ENCODE results near the gene SEC22A.

The SEC22A gene

DNA sequence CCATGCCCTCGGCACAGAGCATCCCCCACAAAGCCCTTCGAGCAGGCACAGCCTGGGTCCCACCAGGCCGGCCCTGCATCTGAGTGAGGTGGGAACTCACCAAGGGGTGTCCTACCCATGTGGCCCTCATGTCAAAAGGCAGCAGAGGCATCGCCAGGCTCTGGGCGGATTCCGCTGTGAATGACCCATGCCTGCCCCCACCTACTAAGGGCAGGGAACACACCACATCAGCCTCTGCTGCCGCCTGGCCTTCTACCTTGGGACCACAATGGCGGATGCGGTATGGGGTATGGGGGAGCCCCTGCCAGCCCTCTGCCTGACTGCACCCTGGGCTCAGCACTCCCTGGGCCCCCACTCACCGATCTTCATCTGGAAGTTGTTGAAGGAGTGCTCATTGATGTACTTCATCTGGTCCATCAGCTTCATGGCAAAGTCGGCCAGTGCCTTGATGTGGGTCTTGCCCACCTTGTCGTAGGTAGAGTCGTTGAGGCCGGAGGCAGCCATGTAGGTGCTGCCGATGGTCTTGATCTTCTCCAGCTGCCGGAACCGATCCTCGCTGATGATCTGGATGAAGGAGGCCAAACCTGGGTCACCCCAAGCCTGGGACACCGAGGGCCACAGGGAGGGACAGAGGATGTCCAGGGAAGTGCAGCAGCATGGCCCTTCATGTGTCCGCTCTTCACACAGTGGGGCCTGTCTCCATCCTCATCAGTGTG, 87.8 kb downstream of the SEC22A start:
- DNase-seq, result no peak

GRCh38 chr3:123290107-123290930, 88.6 kb downstream of the SEC22A start:
- no peak for DNase-seq

DNA sequence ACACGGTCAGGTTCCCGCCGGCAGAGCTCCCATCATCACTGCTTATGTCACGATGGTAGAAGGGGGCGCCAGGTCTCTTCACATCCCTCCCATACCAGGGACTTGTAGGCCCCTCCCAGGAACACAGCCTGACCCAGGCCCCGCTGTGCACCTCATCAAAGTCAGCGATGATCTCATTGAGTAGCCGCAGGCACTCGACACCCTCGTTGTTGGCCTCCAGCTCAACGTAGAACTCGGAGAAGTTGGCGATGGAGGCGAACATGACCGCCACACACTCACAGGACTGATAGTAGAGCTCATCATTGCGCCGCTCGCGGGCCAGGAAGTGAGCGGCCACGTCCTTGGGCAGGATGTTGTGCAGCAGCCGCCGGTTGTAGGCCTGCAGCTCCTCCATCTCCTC, 89.2 kb downstream of the SEC22A start:
- no peak for DNase-seq

- no peak for DNase-seq
These were observed 89.7 kb downstream of the SEC22A start for GRCh38 chr3:123291404-123291803.

DNA sequence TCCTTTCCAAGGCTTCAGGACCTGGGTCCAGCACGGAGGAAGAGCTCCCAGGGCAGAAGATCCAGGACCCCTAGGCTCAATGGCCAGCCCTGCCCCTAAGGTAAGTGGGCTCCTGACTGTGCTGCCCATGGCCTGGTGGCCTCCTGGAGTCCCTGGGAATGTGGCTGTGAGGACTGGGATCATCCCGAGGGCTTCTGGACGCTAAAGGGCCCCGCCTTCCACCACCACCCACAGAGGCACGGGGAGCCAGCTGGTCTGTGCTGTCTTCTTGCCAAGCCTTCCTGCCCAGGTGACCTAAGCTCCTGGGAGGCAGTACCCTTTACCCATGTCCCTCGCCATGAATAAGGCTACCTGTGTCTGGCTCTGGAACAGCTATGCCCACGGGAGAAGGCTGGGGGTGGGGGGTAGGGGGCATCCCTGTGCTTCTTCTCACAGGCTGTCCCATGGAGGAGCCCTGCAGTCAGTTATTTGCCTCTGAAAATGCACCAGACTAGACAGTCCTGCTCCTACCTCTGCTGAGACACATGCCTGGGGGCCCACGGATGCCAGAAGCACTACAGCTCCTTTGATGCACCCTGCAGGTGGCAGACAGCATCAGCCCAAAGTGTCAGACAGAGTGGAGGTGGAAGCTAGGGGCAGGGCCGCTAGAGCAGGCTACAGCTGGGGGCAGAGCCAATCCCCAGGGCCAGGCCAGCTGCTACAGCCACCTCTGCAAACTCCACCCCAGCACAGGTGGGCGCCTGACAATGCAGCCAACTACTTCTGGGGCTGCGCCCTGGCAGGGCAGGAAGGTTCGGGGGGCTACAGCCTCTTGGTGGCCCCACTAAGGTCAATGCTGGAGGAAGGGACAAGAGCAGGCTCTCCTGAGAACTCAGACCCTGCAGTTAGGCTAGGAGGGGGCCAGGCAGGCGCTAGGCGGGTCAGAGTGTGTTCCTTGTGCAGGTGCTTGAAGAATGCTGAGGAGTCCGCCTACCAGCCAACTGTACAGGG, 90.9 kb downstream of the SEC22A start:
- DNase-seq, result no peak

DNA sequence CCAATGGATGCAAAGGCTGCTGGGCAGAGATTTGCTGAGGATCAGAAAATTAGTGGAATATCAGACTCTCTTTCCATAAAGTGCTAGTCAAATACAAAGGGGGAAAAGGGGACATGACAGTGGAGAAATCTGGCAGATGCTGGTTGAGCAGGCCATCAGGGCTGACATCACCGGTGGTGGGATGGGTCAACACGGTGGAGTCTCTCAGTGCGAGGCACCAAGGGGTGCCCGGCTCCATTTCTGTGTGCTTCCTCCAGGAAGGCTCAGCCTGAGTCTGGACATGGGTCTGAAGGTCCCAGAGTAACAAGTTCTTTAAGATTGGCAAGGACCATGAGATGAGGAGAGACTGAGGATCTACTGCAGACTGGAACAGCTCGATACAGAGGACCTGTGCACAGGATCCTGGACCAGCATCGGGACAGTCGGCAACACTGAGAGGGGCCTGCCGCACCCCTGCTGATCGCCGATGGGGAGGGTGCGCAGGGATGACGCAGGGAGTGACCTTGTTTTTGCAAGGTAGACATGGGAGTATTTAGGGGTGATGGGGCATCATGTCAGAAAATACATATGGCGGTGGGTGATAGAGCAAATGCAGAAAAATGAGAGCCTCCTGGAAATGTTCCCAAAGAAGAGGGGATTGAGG, 92.7 kb downstream of the SEC22A start:
- DNase-seq, result no peak

DNA sequence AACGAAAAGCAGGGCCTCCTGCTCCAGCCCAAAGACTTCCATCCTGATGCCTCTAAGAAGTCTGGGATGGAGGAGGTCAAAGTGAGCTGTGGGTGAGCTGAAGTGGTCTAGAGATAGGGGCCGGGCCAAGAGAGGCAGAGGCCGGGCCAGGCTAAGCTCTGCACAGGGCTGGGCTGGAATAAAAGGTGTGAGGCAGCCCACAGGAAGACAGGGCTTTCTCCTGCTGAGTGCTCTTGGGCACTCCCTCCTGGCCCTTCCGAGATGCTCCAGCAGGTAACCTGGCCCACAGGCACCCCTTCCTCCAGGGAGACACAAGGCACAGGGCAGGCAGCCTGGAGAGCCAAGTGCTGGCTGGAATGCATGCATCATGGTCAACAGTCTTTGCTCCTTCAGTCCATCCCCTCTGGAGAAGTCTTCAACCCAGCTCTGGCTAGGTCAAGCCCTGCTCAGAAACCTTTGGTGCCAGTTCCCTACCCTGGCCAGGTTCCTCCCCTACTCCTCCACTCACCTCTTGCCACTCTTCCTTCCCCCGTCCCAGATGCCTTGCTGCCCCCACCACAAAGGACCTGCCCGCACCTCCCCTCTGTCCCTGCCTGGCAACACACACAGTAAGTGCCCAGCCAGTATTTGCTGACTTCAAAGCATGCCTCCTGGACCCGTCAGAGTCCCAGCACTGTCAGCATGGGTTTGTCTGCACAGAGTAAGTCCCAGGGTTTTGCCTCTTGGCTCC, 93.6 kb downstream of the SEC22A start:
- DNase-seq, result no peak

DNA sequence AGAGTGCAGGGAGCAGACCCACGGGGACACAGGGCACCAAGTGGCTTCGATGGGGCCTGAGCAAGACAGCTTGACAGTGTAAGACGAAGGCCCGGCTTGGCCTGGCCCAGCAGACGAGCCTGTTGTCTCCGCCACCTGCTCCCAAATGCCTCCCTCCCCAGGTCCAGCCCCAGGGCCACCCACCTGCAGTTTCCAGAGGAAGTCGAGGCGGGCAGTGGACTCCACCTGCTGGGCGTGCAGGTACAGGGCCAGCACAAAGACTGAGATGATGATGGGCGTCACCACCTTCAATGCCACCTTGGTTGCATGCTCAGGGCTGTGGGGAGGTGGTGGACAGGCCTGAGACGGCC, 94.1 kb downstream of the SEC22A start:
- no peak for DNase-seq

- DNase-seq, result no peak
These were observed 94.5 kb downstream of the SEC22A start for GRCh38 chr3:123296261-123296660.

DNA sequence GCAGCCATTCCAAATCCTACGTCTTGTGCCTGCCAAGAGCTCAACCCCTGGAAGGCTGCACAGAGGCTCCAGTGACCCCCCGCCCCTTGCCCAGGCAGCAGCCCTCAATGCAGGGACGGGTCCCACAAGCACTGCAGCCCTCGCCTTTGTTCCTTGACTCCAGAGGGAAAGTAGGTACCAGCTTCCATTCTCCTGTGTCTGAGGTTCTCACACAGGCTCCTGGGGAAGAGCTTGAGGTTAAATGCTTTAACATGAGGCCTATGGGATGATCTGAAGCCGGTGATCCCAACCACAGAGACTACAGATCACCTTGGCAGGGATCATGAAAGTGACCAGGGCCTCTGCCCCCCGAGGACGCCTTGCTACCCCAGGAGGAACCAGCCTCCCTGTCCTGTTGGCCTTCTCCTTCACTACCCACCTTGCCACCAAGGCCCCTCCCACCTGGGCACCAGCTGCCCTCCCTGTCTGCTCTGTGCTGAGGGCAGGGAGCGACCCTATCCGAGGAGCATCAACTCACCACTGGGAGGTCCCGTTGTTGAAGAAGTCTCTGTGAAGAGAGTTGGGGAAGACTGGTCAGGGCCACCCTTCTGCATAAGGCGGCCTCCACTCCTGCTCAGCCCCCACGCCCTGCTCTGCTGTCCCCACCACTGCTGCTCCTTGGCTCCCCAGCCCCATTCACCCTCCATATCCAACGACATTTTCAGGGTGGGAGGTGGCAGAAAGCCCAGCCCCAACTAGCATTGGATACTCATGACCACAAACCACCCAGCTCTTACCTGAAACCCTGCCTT, 95.3 kb downstream of the SEC22A start:
- no peak for DNase-seq

DNA sequence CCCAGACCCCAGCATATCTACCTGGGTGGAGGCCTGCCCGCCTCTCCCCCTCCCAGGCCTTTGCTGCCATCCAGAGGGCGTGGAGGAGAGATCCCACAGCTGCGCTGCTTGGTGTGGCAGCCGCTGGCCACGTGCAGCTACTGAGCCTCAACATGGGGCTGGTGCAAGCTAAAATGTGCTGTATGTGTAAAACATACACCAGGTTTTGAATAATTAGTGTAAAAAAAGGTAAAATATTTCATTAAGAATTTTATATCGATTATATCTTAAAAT, 95.8 kb downstream of the SEC22A start:
- no peak for DNase-seq

- DNase-seq, result no peak
These were observed 97.2 kb downstream of the SEC22A start for GRCh38 chr3:123298903-123299302.

- DNase-seq, result no peak
These were observed 97.8 kb downstream of the SEC22A start for GRCh38 chr3:123299581-123299980.

DNA sequence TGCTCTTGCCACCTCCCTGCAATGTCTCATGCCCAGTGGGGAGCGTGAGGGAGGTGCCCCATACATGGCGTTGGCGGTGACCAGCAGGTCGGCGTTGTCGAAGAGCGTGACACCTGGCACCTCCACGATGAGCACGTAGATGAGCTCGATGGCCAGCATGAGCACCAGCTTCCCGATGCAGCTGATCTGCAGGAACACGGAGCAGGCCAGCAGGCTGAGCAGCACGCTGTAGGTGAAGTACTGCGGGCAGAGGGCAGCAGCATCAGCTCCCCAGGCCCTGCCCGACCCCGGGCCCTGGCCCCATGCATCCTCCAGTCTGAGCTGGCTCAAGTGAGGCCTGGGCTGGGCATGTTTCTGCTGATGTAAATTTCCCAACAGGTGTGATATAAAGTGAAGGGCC, 98.3 kb downstream of the SEC22A start:
- DNase-seq, result no peak

DNA sequence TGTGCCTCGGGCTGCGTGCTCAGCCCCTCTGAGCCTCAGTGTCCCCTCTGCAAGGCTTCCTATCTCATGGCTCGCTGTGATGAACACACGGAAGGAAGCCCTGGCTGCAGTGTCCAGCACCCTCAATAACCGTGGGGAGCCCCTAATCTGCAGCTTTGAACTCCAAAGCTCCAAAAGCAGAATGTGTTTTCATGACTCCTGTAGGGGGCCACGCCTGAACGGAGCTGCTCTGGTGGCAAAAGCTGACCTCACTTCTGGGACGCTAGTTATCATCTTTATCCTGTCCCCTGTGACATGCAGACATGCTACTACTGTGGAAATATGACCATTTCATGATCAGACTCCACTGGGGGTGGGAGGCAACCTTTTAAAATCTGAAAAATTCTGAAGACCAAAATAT, 98.8 kb downstream of the SEC22A start:
- DNase-seq, result no peak

DNA sequence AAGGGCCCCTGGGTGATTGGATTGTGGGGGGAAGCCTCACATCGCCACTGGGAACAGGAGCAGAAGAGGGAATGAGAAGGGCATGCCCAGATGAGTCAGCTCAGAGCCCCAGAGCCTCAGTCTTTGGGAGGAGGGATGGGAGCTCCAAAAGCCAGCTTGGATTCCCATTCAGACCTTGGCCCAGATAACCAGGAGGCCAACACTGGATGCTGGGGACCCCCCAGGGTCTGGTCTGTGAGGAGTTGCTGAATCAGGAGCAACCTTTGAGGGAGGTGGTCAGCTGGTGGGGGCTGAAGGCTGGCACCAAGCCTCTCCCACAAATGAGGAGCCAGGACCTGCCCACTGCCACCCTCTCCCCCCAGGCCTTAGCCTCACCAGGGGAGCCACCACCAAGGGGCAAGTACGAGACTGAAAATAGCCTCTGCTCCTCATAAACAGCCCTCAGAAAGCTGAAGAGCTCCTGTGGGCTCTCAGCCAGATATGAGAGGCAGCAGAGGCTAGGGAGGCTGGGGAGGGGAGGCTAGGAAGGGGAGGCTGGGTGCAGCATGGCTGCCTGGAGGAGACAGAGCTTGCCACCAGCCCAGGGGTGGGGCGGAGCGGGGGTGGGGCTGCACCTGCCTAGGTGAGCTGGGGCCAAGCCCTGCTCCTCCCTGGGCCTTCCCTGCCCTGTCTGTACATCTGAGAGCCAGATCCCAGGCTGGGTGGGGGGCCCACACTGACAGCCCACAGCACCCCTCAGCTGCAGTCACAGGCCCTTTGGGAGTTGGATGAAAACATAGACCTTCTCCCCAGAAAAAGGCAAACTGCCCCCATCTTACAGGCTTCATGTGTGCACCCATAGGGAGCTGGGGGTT, 99.8 kb downstream of the SEC22A start:
- no peak for DNase-seq

- DNase-seq, result no peak
These were observed 101.2 kb downstream of the SEC22A start for GRCh38 chr3:123302961-123303360.

- DNase-seq, result no peak
These were observed 102.3 kb downstream of the SEC22A start for GRCh38 chr3:123303976-123304560.

GRCh38 chr3:123305192-123305591, 103.4 kb downstream of the SEC22A start:
- no peak for DNase-seq

- DNase-seq, result no peak
These were observed 105.3 kb downstream of the SEC22A start for GRCh38 chr3:123307064-123307463.
